ENCODE results near the gene PLBD2. TPM values are rescaled to one million over a fixed set of nuclear protein-coding genes. Genes with fewer than 3 reads are reported as not detected.

The PLBD2 gene
- total RNA-seq, 1 experiment from 2014 or later = 31.4 TPM

- no peaks in the 10 kb centered on the region for H3K4me1 ChIP-seq (ENCODE audit: insufficient read depth, low read length)
- H2BK15ac ChIP-seq (ENCODE audit: low read depth, low read length) = no peak overlapping the region
- H3K4ac ChIP-seq (ENCODE audit: low read depth, low read length) = no peak overlapping the region
- Mint-ChIP-seq H3K27me3 (ENCODE audit: low read depth) (peaks cover 8% of the 10 kb centered on the region), H3K4me3 (no peak overlapping the region), H3K9me3 (no peaks in the 10 kb centered on the region), H3K36me3 (ENCODE audit: insufficient read depth in 1 of 3, low read depth in 3 of 3) (no peaks in the 10 kb centered on the region), H3K27ac (no peak overlapping the region; a peak in 1 of 7 replicates), H3K4me1 (peaks cover 9 to 11% of the 10 kb centered on the region in 2 experiments)
- no peak for DNase-seq
- H3K56ac ChIP-seq (ENCODE audit: insufficient read length, low read depth, low read length) = no peak overlapping the region
- no peaks in the 10 kb centered on the region for H3K27me3 ChIP-seq (ENCODE audit: insufficient read depth, low read length)
- H2BK120ac ChIP-seq (ENCODE audit: low read depth, low read length, poor library complexity, severe bottlenecking) = no peak overlapping the region
- H3K79me2 ChIP-seq (ENCODE audit: insufficient read depth, low read length) = no peaks in the 10 kb centered on the region
- H2BK5ac ChIP-seq (ENCODE audit: insufficient read length, low read length) = no peak overlapping the region
- H4K5ac ChIP-seq (ENCODE audit: insufficient read length, low read depth, low read length) = no peak overlapping the region
- H2AFZ ChIP-seq (ENCODE audit: low read length) = no peak overlapping the region
- H2BK12ac ChIP-seq (ENCODE audit: insufficient read length, low read depth, low read length) = no peak overlapping the region
- H3K23me2 ChIP-seq (ENCODE audit: insufficient read length, low read depth, low read length, poor library complexity, severe bottlenecking) = no peaks in the 10 kb centered on the region
- no peak overlapping the region for H3K9ac ChIP-seq (ENCODE audit: extremely low read depth, insufficient read length, low read length)
- H3K4me2 ChIP-seq (ENCODE audit: insufficient read depth, insufficient read length, low read length) = no peak overlapping the region
- H3T11ph ChIP-seq (ENCODE audit: low read length) = no peak overlapping the region
- H2AK5ac ChIP-seq (ENCODE audit: insufficient read length, low read length) = no peak overlapping the region
- TF ChIP-seq CTCF (conservative IDR thresholded peaks at IDR 0.05) = no peak
- H3K18ac ChIP-seq (ENCODE audit: insufficient read length, low read depth, low read length) = no peak overlapping the region
- H4K91ac ChIP-seq (ENCODE audit: insufficient read length, low read depth, low read length) = no peak overlapping the region
- H3K79me1 ChIP-seq (ENCODE audit: insufficient read depth, low read depth, low read length, poor library complexity, severe bottlenecking) = no peaks in the 10 kb centered on the region
- H3K14ac ChIP-seq (ENCODE audit: insufficient read depth, low read length) = no peak overlapping the region
- no CpG with 5 or more reads among the region's 6 CpGs for WGBS (ENCODE audit: extremely low coverage, insufficient read length, low lambda C conversion rate)
- H4K8ac ChIP-seq (replicated peaks; ENCODE audit: insufficient read length, low read depth, low read length) = no peak overlapping the region
- no peak overlapping the region for H3K27ac ChIP-seq (ENCODE audit: insufficient read length, low read depth, low read length)
- no peaks in the 10 kb centered on the region for H3K9me3 ChIP-seq (ENCODE audit: control insufficient read depth, low read depth, low read length)
- H2BK20ac ChIP-seq (ENCODE audit: low read depth, low read length, poor library complexity, severe bottlenecking) = no peak overlapping the region
- no peaks in the 10 kb centered on the region for H4K20me1 ChIP-seq (ENCODE audit: control insufficient read depth, insufficient read depth, insufficient read length)
- no peak overlapping the region for H3K23ac ChIP-seq (ENCODE audit: insufficient read length, low read depth, low read length)
Observed at GRCh38 chr12:113341535-113341934, 16.9 kb upstream of the PLBD2 start.
